Measurements from ENCODE around the gene TIPRL.

The TIPRL gene

GRCh38 chr1:168217664-168218063 lies 38.9 kb downstream of the TIPRL start:
- no peak for FAIRE-seq

GRCh38 chr1:168218658-168219057 lies 39.9 kb downstream of the TIPRL start:
- FAIRE-seq: no peak

- no peak for FAIRE-seq
Observed at GRCh38 chr1:168220470-168220871, 41.7 kb downstream of the TIPRL start.

GRCh38 chr1:168221275-168221674 lies 42.5 kb downstream of the TIPRL start:
- FAIRE-seq: no peak

GRCh38 chr1:168223261-168223660 lies 44.5 kb downstream of the TIPRL start:
- FAIRE-seq: no peak

- FAIRE-seq: no peak
Observed at GRCh38 chr1:168223681-168224540, 45.1 kb downstream of the TIPRL start.

- no peak for FAIRE-seq
Observed at GRCh38 chr1:168224991-168225390, 46.2 kb downstream of the TIPRL start.

- FAIRE-seq: no peak
Observed at GRCh38 chr1:168225476-168226190, 46.9 kb downstream of the TIPRL start, which contains the start of gene SFT2D2. Gene SFT2D2, plus strand, starts transcription at chr1:168226004. Its CDS starts 76 bp downstream, at chr1:168226080.

GRCh38 chr1:168227620-168228019 lies 48.9 kb downstream of the TIPRL start:
- no peak for FAIRE-seq

GRCh38 chr1:168229893-168230292 lies 51.1 kb downstream of the TIPRL start:
- FAIRE-seq: no peak

- FAIRE-seq: no peak
Observed at GRCh38 chr1:168230709-168231108, 51.9 kb downstream of the TIPRL start.

- FAIRE-seq: no peak
Observed at GRCh38 chr1:168234846-168235547, 56.2 kb downstream of the TIPRL start.

- FAIRE-seq: no peak
Observed at GRCh38 chr1:168235548-168235885, 56.8 kb downstream of the TIPRL start.

- no peak for FAIRE-seq
Observed at GRCh38 chr1:168235937-168236336, 57.2 kb downstream of the TIPRL start.

GRCh38 chr1:168236836-168237611 lies 58.3 kb downstream of the TIPRL start:
- no peak for FAIRE-seq

- no peak for FAIRE-seq
Observed at GRCh38 chr1:168243198-168243597, 64.4 kb downstream of the TIPRL start.

- no peak for FAIRE-seq
Observed at GRCh38 chr1:168243636-168244212, 65.0 kb downstream of the TIPRL start.

GRCh38 chr1:168245042-168245441 lies 66.3 kb downstream of the TIPRL start:
- no peak for FAIRE-seq

- no peak for FAIRE-seq
Observed at GRCh38 chr1:168246506-168246905, 67.7 kb downstream of the TIPRL start.
